Measurements from ENCODE around the gene ARL8A.

ARL8A gene

DNA sequence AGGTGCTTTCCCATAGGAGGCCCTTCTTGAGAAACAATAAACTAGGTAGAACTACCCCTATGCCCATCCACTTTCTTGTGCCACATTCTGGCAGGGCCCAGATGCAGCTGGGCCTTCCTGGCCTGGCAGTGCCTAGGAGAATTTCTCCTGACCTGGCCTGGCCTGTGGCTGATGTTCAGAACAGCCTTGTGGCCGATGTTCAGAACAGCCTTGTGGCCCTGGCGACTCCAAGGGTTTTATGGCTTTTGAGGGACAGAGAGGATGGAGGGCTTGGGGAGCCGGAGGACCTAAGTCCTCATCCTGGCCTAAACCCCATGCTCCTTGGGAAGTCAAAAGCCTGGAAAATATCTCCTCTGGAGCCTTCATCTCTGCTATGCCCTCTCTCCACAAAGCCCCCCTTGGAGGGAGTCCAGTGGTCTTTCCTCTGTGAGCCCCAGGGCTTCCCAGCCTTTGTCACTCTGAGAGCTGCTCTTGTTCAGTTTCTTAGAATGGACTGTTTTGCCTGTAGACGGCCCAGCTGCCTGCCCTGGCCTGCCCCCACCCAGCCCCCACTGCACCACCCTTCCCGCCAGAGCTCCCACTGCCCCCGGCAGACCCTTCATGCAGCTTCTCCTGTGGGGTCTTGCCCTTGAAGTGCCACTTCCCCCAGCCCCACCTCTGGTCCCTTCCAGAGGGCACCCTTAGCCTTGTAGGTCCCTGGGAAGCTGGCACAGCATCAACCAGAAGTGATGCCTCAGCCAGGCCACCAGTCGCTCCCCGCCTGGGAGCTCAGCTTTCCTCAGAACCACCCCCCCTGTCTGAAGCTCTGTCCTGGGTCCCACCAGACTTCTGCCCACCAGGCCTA is 14.9 kb downstream of the ARL8A start:
- DNase-seq (ENCODE audit: extremely low read depth, low read depth), result no peak
- TF ChIP-seq, protein P1, sequence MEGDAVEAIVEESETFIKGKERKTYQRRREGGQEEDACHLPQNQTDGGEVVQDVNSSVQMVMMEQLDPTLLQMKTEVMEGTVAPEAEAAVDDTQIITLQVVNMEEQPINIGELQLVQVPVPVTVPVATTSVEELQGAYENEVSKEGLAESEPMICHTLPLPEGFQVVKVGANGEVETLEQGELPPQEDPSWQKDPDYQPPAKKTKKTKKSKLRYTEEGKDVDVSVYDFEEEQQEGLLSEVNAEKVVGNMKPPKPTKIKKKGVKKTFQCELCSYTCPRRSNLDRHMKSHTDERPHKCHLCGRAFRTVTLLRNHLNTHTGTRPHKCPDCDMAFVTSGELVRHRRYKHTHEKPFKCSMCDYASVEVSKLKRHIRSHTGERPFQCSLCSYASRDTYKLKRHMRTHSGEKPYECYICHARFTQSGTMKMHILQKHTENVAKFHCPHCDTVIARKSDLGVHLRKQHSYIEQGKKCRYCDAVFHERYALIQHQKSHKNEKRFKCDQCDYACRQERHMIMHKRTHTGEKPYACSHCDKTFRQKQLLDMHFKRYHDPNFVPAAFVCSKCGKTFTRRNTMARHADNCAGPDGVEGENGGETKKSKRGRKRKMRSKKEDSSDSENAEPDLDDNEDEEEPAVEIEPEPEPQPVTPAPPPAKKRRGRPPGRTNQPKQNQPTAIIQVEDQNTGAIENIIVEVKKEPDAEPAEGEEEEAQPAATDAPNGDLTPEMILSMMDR (IDR thresholded peaks at IDR 0.05; ENCODE audit: low read depth, low read length, missing control alignments), result no peak

DNA sequence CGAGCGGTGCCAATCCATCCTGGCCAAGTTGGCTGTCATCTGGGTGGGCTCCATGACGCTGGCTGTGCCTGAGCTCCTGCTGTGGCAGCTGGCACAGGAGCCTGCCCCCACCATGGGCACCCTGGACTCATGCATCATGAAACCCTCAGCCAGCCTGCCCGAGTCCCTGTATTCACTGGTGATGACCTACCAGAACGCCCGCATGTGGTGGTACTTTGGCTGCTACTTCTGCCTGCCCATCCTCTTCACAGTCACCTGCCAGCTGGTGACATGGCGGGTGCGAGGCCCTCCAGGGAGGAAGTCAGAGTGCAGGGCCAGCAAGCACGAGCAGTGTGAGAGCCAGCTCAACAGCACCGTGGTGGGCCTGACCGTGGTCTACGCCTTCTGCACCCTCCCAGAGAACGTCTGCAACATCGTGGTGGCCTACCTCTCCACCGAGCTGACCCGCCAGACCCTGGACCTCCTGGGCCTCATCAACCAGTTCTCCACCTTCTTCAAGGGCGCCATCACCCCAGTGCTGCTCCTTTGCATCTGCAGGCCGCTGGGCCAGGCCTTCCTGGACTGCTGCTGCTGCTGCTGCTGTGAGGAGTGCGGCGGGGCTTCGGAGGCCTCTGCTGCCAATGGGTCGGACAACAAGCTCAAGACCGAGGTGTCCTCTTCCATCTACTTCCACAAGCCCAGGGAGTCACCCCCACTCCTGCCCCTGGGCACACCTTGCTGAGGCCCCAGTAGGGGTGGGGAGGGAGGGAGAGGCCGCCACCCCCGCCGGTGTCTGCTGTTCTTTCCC is 16.5 kb downstream of the ARL8A start:
- no peak overlapping the region for H3K4me3 ChIP-seq (replicated peaks; ENCODE audit: low read depth, low read length)
- TF ChIP-seq, protein P1 (IDR thresholded peaks at IDR 0.05; ENCODE audit: low read depth, low read length, missing control alignments), result no peak
- DNase-seq (ENCODE audit: extremely low read depth, low read depth), result no peak

More for the DNA sequence above, 14.9 kb downstream of the ARL8A start:
- no peak overlapping the region for H3K4me3 ChIP-seq (replicated peaks; ENCODE audit: low read depth, low read length)

DNA sequence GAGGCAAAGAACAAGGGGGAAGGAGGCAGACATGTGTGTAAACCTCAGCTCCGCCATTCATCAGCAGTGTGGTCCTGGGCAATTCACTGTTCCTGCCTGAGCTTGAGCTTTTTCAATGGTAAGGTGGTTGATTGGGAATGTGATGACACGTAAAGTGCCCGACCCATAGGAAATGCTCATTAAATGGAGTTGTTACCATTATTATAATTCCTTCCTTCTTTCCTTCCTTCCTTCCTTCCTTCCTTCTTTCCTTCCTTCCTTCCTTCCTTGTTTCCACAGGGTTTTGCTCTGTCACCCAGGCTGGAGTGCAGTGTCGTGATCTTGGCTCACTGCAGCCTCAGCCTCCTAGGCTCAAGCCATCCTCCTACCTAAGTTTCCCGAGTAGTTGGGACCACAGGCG is 17.5 kb downstream of the ARL8A start:
- no peak overlapping the region for H3K4me3 ChIP-seq (replicated peaks; ENCODE audit: low read depth, low read length)
- TF ChIP-seq, protein P1 (IDR thresholded peaks at IDR 0.05; ENCODE audit: low read depth, low read length, missing control alignments), result no peak
- no peak for DNase-seq (ENCODE audit: extremely low read depth, low read depth)

DNA sequence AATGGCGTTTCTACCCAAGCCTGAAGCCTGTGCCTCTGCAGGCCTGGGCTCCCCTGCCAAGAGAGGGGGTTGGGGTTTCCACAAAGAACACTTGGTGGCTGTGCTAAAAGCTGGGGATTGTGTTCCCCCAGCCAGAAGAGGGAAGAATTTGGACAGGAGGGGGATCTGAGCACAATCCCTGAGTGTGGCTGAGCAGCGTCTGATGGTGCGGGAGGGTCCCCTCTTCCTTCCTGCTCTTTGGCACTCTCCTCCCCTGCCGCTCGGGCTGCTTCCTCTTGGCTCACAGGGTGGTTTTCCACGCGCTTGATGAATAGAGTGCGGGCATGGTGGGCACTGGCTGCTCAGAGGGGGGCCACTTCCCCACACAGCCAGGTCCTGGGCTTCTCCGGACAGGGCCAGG is 18.1 kb downstream of the ARL8A start:
- no peak for DNase-seq (ENCODE audit: extremely low read depth, low read depth)
- TF ChIP-seq, protein P1 (IDR thresholded peaks at IDR 0.05; ENCODE audit: low read depth, low read length, missing control alignments), result no peak
- H3K4me3 ChIP-seq (replicated peaks; ENCODE audit: low read depth, low read length), result no peak overlapping the region

DNA sequence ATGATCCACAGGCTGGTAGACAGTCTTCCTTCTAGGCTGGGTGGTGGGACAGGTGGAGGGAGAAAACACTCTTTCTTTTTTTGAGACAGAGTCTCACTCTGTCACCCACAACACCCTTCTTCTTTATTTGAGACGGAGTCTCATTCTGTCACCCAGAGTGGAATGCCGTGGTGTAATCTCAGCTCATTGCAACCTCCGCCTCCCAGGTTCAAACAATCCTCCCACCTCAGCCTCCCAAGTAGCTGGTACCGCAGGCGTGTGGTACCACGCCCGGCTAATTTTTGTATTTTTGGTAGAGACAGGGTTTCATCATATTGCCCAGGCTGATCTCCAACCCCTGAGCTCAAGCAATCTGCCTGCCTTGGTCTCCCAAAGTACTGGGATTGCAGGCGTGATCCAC is 18.9 kb downstream of the ARL8A start:
- TF ChIP-seq, protein P1 (IDR thresholded peaks at IDR 0.05; ENCODE audit: low read depth, low read length, missing control alignments), result no peak
- no peak overlapping the region for H3K4me3 ChIP-seq (replicated peaks; ENCODE audit: low read depth, low read length)
- DNase-seq (ENCODE audit: extremely low read depth, low read depth), result no peak

DNA sequence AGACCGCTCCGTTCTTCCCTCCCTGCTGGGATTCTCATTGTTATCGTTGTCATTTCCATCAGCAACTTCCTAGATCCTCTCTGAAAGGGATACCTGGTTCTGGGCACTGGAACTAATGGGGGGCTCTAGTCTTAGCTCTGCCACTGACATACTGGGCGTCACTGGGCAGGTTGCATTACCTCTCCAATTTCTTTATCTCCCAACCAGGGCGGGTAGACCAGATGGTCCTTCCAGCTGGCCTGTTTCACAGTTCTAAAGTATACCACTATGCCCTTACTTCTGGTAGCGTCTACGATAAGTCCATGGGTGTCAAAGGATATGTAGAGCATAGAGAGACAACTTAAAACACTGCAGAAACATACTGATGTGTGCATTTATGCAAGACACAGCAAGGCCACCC is 20.4 kb downstream of the ARL8A start:
- DNase-seq (ENCODE audit: extremely low read depth, low read depth), result no peak
- H3K4me3 ChIP-seq (replicated peaks; ENCODE audit: low read depth, low read length), result no peak overlapping the region
- TF ChIP-seq, protein P1 (IDR thresholded peaks at IDR 0.05; ENCODE audit: low read depth, low read length, missing control alignments), result no peak
